ENCODE results near the gene NKX2-2. TPM values are rescaled to one million over a fixed set of nuclear protein-coding genes. Genes with fewer than 3 reads are reported as not detected.
A peak's percentile ranks its signal among the peaks of the same experiment; 100 is the strongest.

NKX2-2 gene
- total RNA-seq, 1 experiment from 2014 or later = not detected

- peak; percentile 89 for DNase-seq (ENCODE audit: low spot score)
- H3K27me3 Mint-ChIP-seq (ENCODE audit: low read depth) = peaks cover 93% of the 10 kb centered on the region
- POLR2A ChIA-PET = interaction anchor here (0.6 to 0.9 kb wide), 2 partner anchors 290 to 413 kb away, joined by 3 read pairs; no protein-coding TSS in a partner anchor
- peak overlapping the region; percentile 68 for H3K4me3 Mint-ChIP-seq
- H3K36me3 Mint-ChIP-seq = no peaks in the 10 kb centered on the region
- H3K4me1 Mint-ChIP-seq = peaks cover 53% of the 10 kb centered on the region
- TF ChIP-seq TCF7 (CRISPR knock-in tag; IDR thresholded peaks at IDR 0.05; ENCODE audit: low read depth) (no peak), TEAD1 (CRISPR knock-in tag; IDR thresholded peaks at IDR 0.05) (no peak)
- TF ChIP-seq, protein P1, sequence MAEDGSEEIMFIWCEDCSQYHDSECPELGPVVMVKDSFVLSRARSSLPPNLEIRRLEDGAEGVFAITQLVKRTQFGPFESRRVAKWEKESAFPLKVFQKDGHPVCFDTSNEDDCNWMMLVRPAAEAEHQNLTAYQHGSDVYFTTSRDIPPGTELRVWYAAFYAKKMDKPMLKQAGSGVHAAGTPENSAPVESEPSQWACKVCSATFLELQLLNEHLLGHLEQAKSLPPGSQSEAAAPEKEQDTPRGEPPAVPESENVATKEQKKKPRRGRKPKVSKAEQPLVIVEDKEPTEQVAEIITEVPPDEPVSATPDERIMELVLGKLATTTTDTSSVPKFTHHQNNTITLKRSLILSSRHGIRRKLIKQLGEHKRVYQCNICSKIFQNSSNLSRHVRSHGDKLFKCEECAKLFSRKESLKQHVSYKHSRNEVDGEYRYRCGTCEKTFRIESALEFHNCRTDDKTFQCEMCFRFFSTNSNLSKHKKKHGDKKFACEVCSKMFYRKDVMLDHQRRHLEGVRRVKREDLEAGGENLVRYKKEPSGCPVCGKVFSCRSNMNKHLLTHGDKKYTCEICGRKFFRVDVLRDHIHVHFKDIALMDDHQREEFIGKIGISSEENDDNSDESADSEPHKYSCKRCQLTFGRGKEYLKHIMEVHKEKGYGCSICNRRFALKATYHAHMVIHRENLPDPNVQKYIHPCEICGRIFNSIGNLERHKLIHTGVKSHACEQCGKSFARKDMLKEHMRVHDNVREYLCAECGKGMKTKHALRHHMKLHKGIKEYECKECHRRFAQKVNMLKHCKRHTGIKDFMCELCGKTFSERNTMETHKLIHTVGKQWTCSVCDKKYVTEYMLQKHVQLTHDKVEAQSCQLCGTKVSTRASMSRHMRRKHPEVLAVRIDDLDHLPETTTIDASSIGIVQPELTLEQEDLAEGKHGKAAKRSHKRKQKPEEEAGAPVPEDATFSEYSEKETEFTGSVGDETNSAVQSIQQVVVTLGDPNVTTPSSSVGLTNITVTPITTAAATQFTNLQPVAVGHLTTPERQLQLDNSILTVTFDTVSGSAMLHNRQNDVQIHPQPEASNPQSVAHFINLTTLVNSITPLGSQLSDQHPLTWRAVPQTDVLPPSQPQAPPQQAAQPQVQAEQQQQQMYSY (CRISPR knock-in tag; IDR thresholded peaks at IDR 0.05) = peak; percentile 71
- CTCF ChIA-PET = interaction anchor here (0.7 to 5.4 kb wide), 10 partner anchors 10 to 671 kb away, joined by 3 to 53 read pairs (median 6); no protein-coding TSS in a partner anchor
- H3K27ac Mint-ChIP-seq = no peak overlapping the region
- ATAC-seq = peak; percentile 63
- no peaks in the 10 kb centered on the region for H3K9me3 Mint-ChIP-seq
Observed at GRCh38 chr20:21514553-21515251, 838 bp upstream of the NKX2-2 start.

DNA sequence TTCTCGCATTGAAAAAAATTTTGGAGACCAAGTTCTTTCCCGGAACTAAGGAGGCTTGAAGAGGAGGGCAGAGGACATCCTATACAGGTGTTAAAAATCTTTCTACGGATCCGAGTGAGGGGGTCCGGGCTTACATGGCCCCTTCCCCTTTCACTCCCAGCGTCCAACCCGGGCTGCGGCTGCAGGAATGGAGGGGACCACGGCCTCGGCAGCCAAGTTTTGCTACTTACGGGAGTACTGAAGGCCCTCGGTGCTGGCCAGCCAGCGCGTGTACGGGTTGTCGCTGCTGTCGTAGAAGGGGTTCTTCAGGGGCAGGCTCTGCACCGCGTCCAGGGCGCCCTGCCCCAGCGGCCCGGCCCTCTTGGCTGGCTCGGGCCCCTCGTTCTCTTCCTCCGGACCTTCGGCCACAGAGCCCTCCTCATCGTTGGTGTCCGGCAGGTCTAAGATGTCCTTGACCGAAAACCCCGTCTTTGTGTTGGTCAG, 642 bp downstream of the NKX2-2 start:
- Mint-ChIP-seq H3K27me3 (ENCODE audit: low read depth) (peaks cover 93% of the 10 kb centered on the region), H3K36me3 (no peaks in the 10 kb centered on the region), H3K9me3 (no peaks in the 10 kb centered on the region), H3K4me3 (peak overlapping the region; percentile 43), H3K4me1 (peaks cover 52% of the 10 kb centered on the region), H3K27ac (no peak overlapping the region)
- TF ChIP-seq, protein P2, sequence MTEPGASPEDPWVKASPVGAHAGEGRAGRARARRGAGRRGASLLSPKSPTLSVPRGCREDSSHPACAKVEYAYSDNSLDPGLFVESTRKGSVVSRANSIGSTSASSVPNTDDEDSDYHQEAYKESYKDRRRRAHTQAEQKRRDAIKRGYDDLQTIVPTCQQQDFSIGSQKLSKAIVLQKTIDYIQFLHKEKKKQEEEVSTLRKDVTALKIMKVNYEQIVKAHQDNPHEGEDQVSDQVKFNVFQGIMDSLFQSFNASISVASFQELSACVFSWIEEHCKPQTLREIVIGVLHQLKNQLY (CRISPR knock-in tag; IDR thresholded peaks at IDR 0.05) = no peak
- no peak for TF ChIP-seq CREM (CRISPR knock-in tag; IDR thresholded peaks at IDR 0.05)
- no peak for ATAC-seq
- DNase-seq (ENCODE audit: low spot score) = peak; percentile 28
- ChIA-PET POLR2A (no interaction called here), CTCF (interaction anchor here (0.6 to 1.1 kb wide), 4 partner anchors 9 to 1062 kb away, joined by 3 to 6 read pairs (median 4); no protein-coding TSS in a partner anchor)

GRCh38 chr20:21512634-21513180, 1.2 kb downstream of the NKX2-2 start:
- Mint-ChIP-seq H3K27me3 (ENCODE audit: low read depth) (peaks cover 93% of the 10 kb centered on the region), H3K4me1 (peaks cover 51% of the 10 kb centered on the region), H3K4me3 (peak overlapping the region; percentile 60), H3K9me3 (no peaks in the 10 kb centered on the region), H3K27ac (no peak overlapping the region), H3K36me3 (no peaks in the 10 kb centered on the region)
- POLR2A ChIA-PET = interaction anchor here (1.0 kb wide), 1 partner anchor 190 kb away, joined by 3 read pairs; no protein-coding TSS in a partner anchor
- DNase-seq (ENCODE audit: low spot score) (no peak), ATAC-seq (no peak)
- CTCF ChIA-PET = interaction anchor here (0.9 to 1.1 kb wide), 3 partner anchors 9 to 649 kb away, joined by 3 to 4 read pairs (median 3); no protein-coding TSS in a partner anchor
- no peak for TF ChIP-seq CREM (CRISPR knock-in tag; IDR thresholded peaks at IDR 0.05)
- TF ChIP-seq TP53 (CRISPR knock-in tag; IDR thresholded peaks at IDR 0.05) = no peak
- no peak for TF ChIP-seq MXD4 (CRISPR knock-in tag; IDR thresholded peaks at IDR 0.05; ENCODE audit: borderline replicate concordance)
- no peak for TF ChIP-seq CREB1 (CRISPR knock-in tag; IDR thresholded peaks at IDR 0.05)
- TF ChIP-seq, protein P2 (CRISPR knock-in tag; IDR thresholded peaks at IDR 0.05) = no peak
- TF ChIP-seq, protein P3, sequence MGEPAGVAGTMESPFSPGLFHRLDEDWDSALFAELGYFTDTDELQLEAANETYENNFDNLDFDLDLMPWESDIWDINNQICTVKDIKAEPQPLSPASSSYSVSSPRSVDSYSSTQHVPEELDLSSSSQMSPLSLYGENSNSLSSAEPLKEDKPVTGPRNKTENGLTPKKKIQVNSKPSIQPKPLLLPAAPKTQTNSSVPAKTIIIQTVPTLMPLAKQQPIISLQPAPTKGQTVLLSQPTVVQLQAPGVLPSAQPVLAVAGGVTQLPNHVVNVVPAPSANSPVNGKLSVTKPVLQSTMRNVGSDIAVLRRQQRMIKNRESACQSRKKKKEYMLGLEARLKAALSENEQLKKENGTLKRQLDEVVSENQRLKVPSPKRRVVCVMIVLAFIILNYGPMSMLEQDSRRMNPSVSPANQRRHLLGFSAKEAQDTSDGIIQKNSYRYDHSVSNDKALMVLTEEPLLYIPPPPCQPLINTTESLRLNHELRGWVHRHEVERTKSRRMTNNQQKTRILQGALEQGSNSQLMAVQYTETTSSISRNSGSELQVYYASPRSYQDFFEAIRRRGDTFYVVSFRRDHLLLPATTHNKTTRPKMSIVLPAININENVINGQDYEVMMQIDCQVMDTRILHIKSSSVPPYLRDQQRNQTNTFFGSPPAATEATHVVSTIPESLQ (CRISPR knock-in tag; IDR thresholded peaks at IDR 0.05) = no peak
- TF ChIP-seq MYBL2 (CRISPR knock-in tag; IDR thresholded peaks at IDR 0.05) = no peak
- TF ChIP-seq ETV6 (CRISPR knock-in tag; IDR thresholded peaks at IDR 0.05) = no peak
- TF ChIP-seq GRHL2 (CRISPR knock-in tag; IDR thresholded peaks at IDR 0.05; ENCODE audit: insufficient replicate concordance, severe bottlenecking) = no peak
- TF ChIP-seq CTCF (IDR thresholded peaks at IDR 0.05) = no peak
- no peak for TF ChIP-seq GABPB1 (CRISPR knock-in tag; IDR thresholded peaks at IDR 0.05)
- TF ChIP-seq ZSCAN18 (CRISPR knock-in tag; IDR thresholded peaks at IDR 0.05) = no peak

Measured in WTC11 (cell line).